ENCODE results near the gene BTN2A1. TPM values are rescaled to one million over a fixed set of nuclear protein-coding genes. Genes with fewer than 3 reads are reported as not detected.

The BTN2A1 gene
- total and polyA plus RNA-seq, 9 of the 15 experiments (the other 6 are each of a cell fraction or from before 2014, with no cell fraction given), result 6.7 to 22.1 (median 16.4) TPM

- TF ChIP-seq ZNF696 (CRISPR knock-in tag; conservative IDR thresholded peaks at IDR 0.05) (no peak), MEF2D (tag; conservative IDR thresholded peaks at IDR 0.05; ENCODE audit: low read depth) (no peak), DPF2 (IDR thresholded peaks at IDR 0.05) (peak; percentile 44), ASH1L (IDR thresholded peaks at IDR 0.05; ENCODE audit: borderline replicate concordance, low read depth, partially characterized antibody) (peak; percentile 71), HSF4 (CRISPR knock-in tag; IDR thresholded peaks at IDR 0.05; ENCODE audit: borderline replicate concordance) (no peak), RHOXF2B (CRISPR knock-in tag; conservative IDR thresholded peaks at IDR 0.05) (no peak), ETV5 (CRISPR knock-in tag; IDR thresholded peaks at IDR 0.05; ENCODE audit: low read depth) (peak; percentile 77), MITF (IDR thresholded peaks at IDR 0.05) (no peak), ZNF124 (CRISPR knock-in tag; IDR thresholded peaks at IDR 0.05) (no peak), PKNOX1 (IDR thresholded peaks at IDR 0.05) (peak; percentile 73), HNRNPL (IDR thresholded peaks at IDR 0.05; ENCODE audit: low read depth, low read length) (no peak), HMGN3 (IDR thresholded peaks at IDR 0.05; ENCODE audit: borderline replicate concordance, extremely low read depth, insufficient read length, low read depth, low read length) (peak; percentile 17), MNT (conservative IDR thresholded peaks at IDR 0.05) (0 out of 4 replicates have a peak, but pooled peaks of 1 of the 2 experiments have one; percentile 16), SP1 (CRISPR knock-in tag; IDR thresholded peaks at IDR 0.05) (0 out of 2 replicates have a peak, but pooled peaks have one; percentile 7), KDM5B (IDR thresholded peaks at IDR 0.05; ENCODE audit: insufficient replicate concordance, low read depth, low read length) (no peak), TCF7L2 (IDR thresholded peaks at IDR 0.05; ENCODE audit: low read depth, low read length) (no peak), NR4A1 (CRISPR knock-in tag; IDR thresholded peaks at IDR 0.05) (peak; percentile 39; the same call in 1 of the 2 replicates), NR4A1 (tag; IDR thresholded peaks at IDR 0.05) (no peak), ZNF311 (CRISPR knock-in tag; IDR thresholded peaks at IDR 0.05) (no peak), MYC (IDR thresholded peaks at IDR 0.05; ENCODE audit: low read depth, low read length) (peak; percentile 36; the same call in 1 of the 2 replicates), MYC (CRISPR knock-in tag; IDR thresholded peaks at IDR 0.05; ENCODE audit: borderline replicate concordance, low read depth) (no peak)
- TF ChIP-seq, protein P1, sequence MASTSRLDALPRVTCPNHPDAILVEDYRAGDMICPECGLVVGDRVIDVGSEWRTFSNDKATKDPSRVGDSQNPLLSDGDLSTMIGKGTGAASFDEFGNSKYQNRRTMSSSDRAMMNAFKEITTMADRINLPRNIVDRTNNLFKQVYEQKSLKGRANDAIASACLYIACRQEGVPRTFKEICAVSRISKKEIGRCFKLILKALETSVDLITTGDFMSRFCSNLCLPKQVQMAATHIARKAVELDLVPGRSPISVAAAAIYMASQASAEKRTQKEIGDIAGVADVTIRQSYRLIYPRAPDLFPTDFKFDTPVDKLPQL (IDR thresholded peaks at IDR 0.05; ENCODE audit: extremely low read depth, insufficient read length), result no peak
Measured at GRCh38 chr6:26421259-26422144, 36.3 kb upstream of the BTN2A1 start (continued).
